Activated CD8-positive, alpha-beta memory T cell treated with anti-CD3 and anti-CD28 coated beads, Interleukin-2, amount 10 ng/mL, durations not matched to agents 7 days and 5 days (primary cell): ENCODE measurements around the gene ATG9A. TPM values are rescaled to one million over a fixed set of nuclear protein-coding genes. Genes with fewer than 3 reads are reported as not detected.

Source experiments
- ATAC-seq: fragments of 150-1000 bp; cut with Tn5 transposase; one replicate; pipeline ENCODE4 v1.10.0; 2021; ENCODE audit warnings: moderate library complexity
- CTCF ChIA-PET: fragments of 350-600 bp; sonication (Branson Sonifier 250); formaldehyde crosslinking; loops from one replicate; lab custom pipeline; 2021; ENCODE audit warnings: antibody characterized with exemption; lab: Charles Lee
- DNase-seq: peaks from one replicate; pipeline ENCODE4 v3.0.0-alpha.2; 2020
- H3K27ac Mint-ChIP-seq: one replicate; pipeline ENCODE4 v1.8.0; 2021; ENCODE audit warnings: mild to moderate bottlenecking, mixed read lengths
- H3K27me3 Mint-ChIP-seq: one replicate; pipeline ENCODE4 v1.8.0; 2021; ENCODE audit warnings: mixed read lengths
- H3K36me3 Mint-ChIP-seq: one replicate; pipeline ENCODE4 v1.8.0; 2021; ENCODE audit warnings: mild to moderate bottlenecking, mixed read lengths
- H3K4me1 Mint-ChIP-seq: one replicate; pipeline ENCODE4 v1.8.0; 2021; ENCODE audit warnings: mixed read lengths
- H3K4me3 Mint-ChIP-seq: one replicate; pipeline ENCODE4 v1.8.0; 2021; ENCODE audit warnings: mild to moderate bottlenecking, moderate library complexity, mixed read lengths
- H3K9me3 Mint-ChIP-seq: one replicate; pipeline ENCODE4 v1.8.0; 2022; ENCODE audit warnings: low read depth, mixed read lengths
- total RNA-seq, 2 experiments: library from RNA; stranded (reverse); gene quantifications; one replicate each; pipeline ENCODE4 v1.2.3, GENCODE V29; 2021

Gene ATG9A
- total RNA-seq, 2 experiments from 2014 or later, result 56.6 to 60.7 TPM

DNA sequence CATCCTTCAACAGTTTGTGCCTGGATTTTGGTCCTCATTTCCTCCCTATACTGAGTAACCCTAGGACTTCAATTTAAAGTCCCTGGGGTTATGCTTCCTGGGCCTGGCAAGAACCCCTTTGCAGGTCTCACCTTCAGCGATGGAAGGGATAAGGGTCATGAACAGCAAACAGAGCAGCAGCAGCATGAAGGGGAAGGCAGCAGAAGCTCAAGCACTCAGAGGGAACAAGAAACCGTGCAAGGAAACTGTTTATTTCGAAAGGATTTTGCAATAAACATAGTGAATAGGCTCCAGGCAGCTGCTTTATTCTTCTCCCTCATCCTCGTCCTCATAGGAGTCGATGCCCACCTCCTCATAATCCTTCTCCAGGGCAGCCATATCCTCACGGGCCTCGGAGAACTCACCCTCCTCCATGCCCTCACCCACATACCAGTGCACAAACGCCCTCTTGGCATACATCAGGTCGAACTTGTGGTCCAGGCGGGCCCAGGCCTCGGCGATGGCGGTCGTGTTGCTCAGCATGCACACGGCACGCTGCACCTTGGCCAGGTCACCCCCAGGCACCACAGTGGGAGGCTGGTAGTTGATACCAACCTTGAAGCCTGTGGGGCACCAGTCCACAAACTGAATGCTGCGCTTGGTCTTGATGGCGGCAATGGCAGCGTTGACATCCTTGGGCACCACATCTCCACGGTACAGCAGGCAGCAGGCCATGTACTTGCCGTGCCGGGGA is 20.8 kb upstream of the ATG9A start:
- no peaks in the 10 kb centered on the region for H3K9me3 Mint-ChIP-seq
- H3K36me3 Mint-ChIP-seq, result peaks cover 60% of the 10 kb centered on the region
- H3K27ac Mint-ChIP-seq, result peak overlapping the region; percentile 100
- DNase-seq (peak; percentile 44), ATAC-seq (no peak)
- H3K4me3 Mint-ChIP-seq, result peak overlapping the region; percentile 99
- CTCF ChIA-PET, result interaction anchor here (0.7 to 3.5 kb wide), 13 partner anchors 10 to 270 kb away, joined by 3 to 31 read pairs (median 5); partner anchors contain the start of genes ANKZF1, ATG9A, CNPPD1 and DNAJB2
- no peaks in the 10 kb centered on the region for H3K27me3 Mint-ChIP-seq
- H3K4me1 Mint-ChIP-seq, result peaks cover 73% of the 10 kb centered on the region

DNA sequence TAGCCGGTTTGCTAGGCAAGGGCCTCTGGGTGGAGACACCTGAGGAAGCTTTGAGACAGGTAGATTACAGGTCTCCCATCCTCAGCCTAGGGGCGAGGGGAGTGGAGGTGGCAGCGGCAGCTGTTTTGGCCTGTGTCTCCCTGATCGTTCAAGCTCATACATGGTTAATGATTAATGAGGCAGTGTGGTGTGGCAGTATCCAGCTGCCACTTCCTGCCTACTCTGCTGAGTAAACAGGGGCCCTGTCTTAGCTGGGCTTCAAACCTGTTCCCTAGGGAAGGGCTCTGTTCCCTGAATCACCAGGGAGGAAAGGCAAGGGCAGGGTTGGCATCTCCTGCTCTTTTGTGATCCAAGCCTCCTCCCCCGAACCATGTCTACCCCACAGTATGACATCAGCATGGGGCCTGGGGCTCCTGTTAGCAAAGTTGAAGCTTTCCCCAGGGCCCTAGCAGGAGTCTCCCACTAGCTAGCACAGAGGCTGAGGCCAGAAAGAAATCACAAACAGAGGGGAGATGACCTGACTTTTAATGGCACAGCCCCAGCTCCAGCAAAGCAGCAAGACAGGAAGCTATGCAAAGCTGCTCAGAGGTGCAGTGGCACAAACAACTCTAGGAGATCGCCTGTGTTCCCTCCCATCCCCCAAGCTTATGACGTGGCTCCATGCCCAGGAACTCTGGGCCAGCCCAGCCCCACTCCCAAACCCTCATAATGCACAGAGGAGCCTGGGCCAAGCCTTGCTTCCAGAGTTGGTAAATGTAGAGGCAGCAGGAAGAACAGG is 20.0 kb upstream of the ATG9A start:
- CTCF ChIA-PET, result interaction anchor here (0.7 to 3.5 kb wide), 15 partner anchors 10 to 269 kb away, joined by 3 to 31 read pairs (median 5); partner anchors contain the start of genes ANKZF1, ATG9A, CNPPD1 and DNAJB2
- DNase-seq, result peak; percentile 72
- no peaks in the 10 kb centered on the region for H3K27me3 Mint-ChIP-seq
- H3K36me3 Mint-ChIP-seq, result peaks cover 60% of the 10 kb centered on the region
- peak overlapping the region; percentile 100 for H3K27ac Mint-ChIP-seq
- H3K4me1 Mint-ChIP-seq, result peaks cover 73% of the 10 kb centered on the region
- H3K9me3 Mint-ChIP-seq, result no peaks in the 10 kb centered on the region
- peak overlapping the region; percentile 99 for H3K4me3 Mint-ChIP-seq
- no peak for ATAC-seq

DNA sequence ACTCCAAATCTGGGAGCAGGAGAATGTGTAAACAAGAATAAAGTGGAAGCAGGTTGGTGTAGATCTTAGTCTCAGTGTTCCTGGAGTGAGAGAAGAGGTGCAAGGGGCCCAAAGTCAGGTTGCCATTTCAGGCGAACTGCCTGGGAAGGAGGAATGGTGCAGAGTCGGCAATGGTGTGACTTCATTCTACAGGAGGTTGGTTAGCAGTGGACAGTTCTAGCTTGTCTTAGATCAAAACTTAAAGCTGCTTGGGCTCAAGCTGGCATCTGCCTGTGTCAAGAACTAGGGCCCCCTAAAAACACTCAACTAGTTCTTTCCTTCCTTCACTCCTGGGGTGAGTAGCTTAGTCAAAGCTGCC is 19.4 kb upstream of the ATG9A start:
- Mint-ChIP-seq H3K4me1 (peaks cover 77% of the 10 kb centered on the region), H3K9me3 (no peaks in the 10 kb centered on the region), H3K36me3 (peaks cover 60% of the 10 kb centered on the region), H3K27me3 (no peaks in the 10 kb centered on the region), H3K27ac (peak overlapping the region; percentile 100), H3K4me3 (peak overlapping the region; percentile 99)
- DNase-seq (no peak), ATAC-seq (no peak)
- CTCF ChIA-PET, result interaction anchor here (1.1 to 3.5 kb wide), 9 partner anchors 19 to 89 kb away, joined by 4 to 31 read pairs (median 7); partner anchors contain the start of genes ANKZF1, ATG9A, CNPPD1 and DNAJB2

DNA sequence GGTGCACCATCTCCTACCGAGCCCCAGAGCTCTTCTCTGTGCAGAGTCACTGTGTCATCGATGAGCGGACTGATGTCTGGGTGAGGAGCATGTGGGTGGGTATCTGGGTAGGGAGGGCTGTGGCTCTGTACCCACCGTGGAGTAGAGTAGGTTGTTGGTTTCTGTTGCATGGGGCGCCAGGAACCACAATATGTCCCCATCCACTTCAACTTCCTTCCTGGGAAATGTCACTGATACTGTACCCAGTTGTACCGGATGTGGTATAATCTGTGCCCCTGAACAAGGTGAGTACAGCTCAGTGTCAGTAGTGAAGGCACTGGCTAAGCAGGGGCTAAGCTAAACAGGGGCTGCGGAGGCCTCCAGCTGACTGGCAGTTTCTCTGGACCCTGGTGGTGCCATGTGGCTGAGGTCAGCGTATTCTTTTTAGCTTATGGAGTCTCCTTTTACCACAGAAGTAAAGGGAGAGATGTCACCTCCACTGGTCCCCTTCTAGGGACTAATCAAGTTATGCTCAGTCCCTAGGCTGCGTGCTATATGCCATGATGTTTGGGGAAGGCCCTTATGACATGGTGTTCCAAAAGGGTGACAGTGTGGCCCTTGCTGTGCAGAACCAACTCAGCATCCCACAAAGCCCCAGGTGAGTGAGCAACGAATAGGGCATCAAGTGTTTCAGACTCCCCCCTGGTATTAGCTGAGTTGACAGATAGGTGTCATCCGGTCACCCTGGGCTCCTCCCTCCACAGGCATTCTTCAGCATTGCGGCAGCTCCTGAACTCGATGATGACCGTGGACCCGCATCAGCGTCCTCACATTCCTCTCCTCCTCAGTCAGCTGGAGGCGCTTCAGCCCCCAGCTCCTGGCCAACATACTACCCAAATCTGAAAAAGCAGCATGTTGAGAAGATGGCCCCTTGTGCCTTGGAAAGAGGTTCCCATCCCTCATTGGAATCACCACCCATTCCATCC is 18.5 kb upstream of the ATG9A start:
- CTCF ChIA-PET, result interaction anchor here (0.7 to 3.5 kb wide), 12 partner anchors 9 to 88 kb away, joined by 3 to 31 read pairs (median 5); partner anchors contain the start of genes ANKZF1, ATG9A, CNPPD1 and DNAJB2
- no peaks in the 10 kb centered on the region for H3K9me3 Mint-ChIP-seq
- DNase-seq, result peak; percentile 84
- H3K4me1 Mint-ChIP-seq, result peaks cover 81% of the 10 kb centered on the region
- peak overlapping the region; percentile 99 for H3K4me3 Mint-ChIP-seq
- H3K36me3 Mint-ChIP-seq, result peaks cover 60% of the 10 kb centered on the region
- H3K27me3 Mint-ChIP-seq, result no peaks in the 10 kb centered on the region
- H3K27ac Mint-ChIP-seq, result peak overlapping the region; percentile 100
- ATAC-seq, result peak; percentile 38

DNA sequence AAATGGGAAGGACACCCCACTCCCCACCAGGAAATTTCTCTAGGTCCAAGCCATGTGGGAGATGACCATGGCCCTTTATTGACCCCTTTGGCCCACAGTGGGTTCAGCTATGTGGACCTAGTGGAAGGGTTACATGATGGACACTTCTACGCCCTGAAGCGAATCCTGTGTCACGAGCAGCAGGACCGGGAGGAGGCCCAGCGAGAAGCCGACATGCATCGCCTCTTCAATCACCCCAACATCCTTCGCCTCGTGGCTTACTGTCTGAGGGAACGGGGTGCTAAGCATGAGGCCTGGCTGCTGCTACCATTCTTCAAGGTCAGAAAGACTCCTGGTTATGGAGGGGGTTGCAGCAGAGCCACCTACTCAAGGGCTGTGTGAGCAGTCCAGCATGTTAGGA is 17.1 kb upstream of the ATG9A start:
- Mint-ChIP-seq H3K36me3 (peaks cover 50% of the 10 kb centered on the region), H3K4me1 (peaks cover 74% of the 10 kb centered on the region), H3K27ac (peak overlapping the region; percentile 100), H3K27me3 (no peaks in the 10 kb centered on the region), H3K9me3 (no peaks in the 10 kb centered on the region), H3K4me3 (peak overlapping the region; percentile 99)
- CTCF ChIA-PET, result interaction anchor here (2.7 kb wide), 2 partner anchors 8 to 48 kb away, joined by 19 to 25 read pairs; partner anchors contain the start of gene TUBA4A
- ATAC-seq (no peak), DNase-seq (peak; percentile 43)

DNA sequence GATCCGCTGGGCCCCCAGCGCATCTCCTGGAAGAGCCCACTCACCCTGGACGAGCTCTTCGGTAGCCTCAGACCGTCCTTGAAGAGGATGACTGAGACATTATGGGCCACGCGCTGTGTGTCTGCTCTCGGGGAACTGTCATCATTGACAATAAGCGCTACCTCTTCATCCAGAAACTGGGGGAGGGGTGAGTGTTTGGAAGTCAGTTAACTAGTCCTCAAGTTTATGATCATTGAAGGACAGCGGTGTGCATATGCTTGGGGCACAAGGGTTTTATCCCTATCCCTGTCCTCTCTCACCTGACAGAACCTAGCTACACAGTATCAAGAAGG is 16.4 kb upstream of the ATG9A start:
- Mint-ChIP-seq H3K4me3 (peak overlapping the region; percentile 99), H3K27me3 (no peaks in the 10 kb centered on the region), H3K36me3 (peaks cover 43% of the 10 kb centered on the region), H3K27ac (peak overlapping the region; percentile 100), H3K9me3 (no peaks in the 10 kb centered on the region), H3K4me1 (peaks cover 67% of the 10 kb centered on the region)
- DNase-seq (peak; percentile 48), ATAC-seq (no peak)
- CTCF ChIA-PET, result interaction anchor here (1.2 to 2.7 kb wide), 9 partner anchors 9 to 142 kb away, joined by 3 to 25 read pairs (median 9); partner anchors contain the start of genes ANKZF1, ATG9A, DNAJB2 and DNPEP

DNA sequence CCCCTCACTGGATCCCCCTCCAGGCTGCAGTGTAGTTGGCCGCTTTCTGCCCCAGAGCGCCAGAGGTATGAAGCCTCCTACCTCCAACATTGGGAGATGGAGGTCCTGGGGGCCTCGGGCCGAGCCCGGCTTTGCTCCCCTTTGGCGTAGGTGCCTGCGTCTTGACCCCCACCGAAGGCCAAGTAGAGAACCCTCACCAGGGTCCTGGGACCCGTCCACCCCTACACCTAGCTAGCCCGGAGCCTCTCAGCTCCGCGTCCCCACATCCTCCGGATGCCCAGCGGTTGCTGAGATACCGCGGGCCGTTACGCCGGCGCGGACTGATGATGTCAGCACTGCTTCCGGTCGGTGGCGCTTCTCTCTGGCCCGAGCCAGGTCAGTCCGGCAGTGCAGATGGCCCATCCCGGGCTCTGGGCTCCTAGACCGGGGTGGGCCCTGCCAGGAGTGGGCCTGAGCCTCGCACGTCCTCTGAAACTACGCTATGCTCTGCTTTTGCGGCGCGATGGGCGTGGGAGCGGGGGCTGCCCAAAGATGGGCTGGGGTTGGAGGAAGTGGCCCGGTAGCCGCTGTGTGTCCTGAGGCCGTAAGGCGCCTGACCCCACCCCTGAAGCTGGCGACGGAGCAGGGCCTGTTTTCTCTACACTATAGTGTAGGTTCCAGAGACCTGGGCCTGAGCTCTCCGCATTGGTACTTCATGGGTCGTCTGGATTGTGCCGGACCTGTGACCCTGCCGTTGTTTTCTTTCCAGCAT is 15.9 kb upstream of the ATG9A start, which contains the start of the genes GLB1L and STK16:
GLB1L (minus strand) TSS at position 297 of the 751 bp plus-strand sequence. CDS start 1,871 bp downstream, outside the sequence.
STK16 (plus strand) TSS at position 332 of the 751 bp plus-strand sequence. CDS start 521 bp downstream, outside the sequence.
- CTCF ChIA-PET, result interaction anchor here (0.7 to 2.7 kb wide), 16 partner anchors 9 to 348 kb away, joined by 3 to 25 read pairs (median 6); partner anchors contain the start of genes ANKZF1, ATG9A, DNAJB2 and DNPEP
- ATAC-seq, result peak; percentile 75
- Mint-ChIP-seq H3K4me1 (peaks cover 61% of the 10 kb centered on the region), H3K36me3 (peaks cover 38% of the 10 kb centered on the region), H3K27ac (peak within 1 kb of the TSS; percentile 100), H3K27me3 (no peaks in the 10 kb centered on the region), H3K9me3 (no peaks in the 10 kb centered on the region), H3K4me3 (peak within 1 kb of the TSS; percentile 99)
- DNase-seq, result peak; percentile 94

DNA sequence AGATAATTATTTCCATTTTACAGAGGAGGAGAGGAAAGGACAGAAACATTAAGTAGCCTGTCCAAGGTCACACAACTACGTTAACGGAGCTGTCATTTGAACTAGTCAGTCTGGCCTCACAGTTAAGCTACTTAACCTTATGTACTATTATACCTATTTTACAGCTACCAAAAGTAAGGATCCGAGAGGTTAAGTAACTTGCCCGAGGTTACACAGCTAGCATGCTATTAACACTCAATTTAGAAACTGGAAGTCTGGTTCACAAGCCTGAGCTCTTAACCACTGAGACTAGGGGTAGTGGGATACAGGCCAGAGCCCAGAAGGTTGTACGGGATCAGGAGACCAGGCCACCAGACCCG is 15.3 kb upstream of the ATG9A start:
- H3K4me1 Mint-ChIP-seq, result peaks cover 56% of the 10 kb centered on the region
- peaks cover 32% of the 10 kb centered on the region for H3K36me3 Mint-ChIP-seq
- H3K27me3 Mint-ChIP-seq, result no peaks in the 10 kb centered on the region
- peak overlapping the region; percentile 100 for H3K27ac Mint-ChIP-seq
- H3K9me3 Mint-ChIP-seq, result no peaks in the 10 kb centered on the region
- CTCF ChIA-PET, result interaction anchor here (0.7 to 2.7 kb wide), 15 partner anchors 10 to 347 kb away, joined by 3 to 25 read pairs (median 6); partner anchors contain the start of genes ANKZF1, ATG9A, DNAJB2 and NHEJ1
- DNase-seq (no peak), ATAC-seq (no peak)
- H3K4me3 Mint-ChIP-seq, result peak overlapping the region; percentile 99

DNA sequence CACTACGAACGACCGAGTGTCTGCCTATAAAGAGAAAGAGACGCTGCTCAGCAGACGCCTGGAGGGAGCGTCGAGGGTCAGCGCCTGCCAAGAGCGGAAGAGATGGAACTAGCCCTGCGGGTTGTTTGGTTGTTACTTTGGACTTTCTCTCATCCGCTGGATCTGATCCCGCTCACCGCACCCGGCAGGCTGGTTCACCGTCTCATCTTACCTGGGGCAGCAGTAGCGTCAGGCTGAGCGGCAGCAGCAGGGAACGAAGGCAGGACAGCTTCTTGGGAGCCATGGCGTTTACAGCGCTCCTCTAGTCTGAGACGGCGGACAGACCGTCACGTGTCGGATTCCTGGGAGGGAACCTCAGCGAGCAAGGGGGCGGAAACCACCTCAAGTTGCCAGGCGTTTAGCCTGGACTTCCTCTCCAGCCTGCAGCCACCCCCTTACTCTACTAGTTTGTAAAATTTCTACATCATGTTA is 13.9 kb upstream of the ATG9A start:
- Mint-ChIP-seq H3K36me3 (peaks cover 19% of the 10 kb centered on the region), H3K4me1 (peaks cover 42% of the 10 kb centered on the region), H3K4me3 (no peak overlapping the region), H3K27ac (no peak overlapping the region), H3K9me3 (no peaks in the 10 kb centered on the region), H3K27me3 (no peaks in the 10 kb centered on the region)
- DNase-seq (no peak), ATAC-seq (no peak)
- CTCF ChIA-PET, result no interaction called here

DNA sequence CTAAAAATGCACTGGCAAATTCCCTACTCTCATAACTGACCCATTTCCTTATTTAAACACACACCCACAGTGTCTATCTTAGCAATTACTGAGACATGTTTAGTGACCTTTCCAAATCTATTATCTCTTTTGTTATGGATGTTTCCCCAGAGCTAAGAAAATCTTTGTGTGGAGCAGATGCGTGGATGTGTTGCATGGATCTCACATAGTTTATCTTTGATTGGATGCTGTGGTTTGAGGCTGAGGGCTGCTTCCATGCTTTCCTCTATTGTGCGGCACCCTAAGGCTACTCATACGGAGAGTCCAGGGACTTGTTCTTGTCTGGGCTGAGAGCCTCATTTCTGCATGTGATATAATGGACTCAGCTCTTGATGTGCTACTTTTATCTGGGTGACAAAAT is 4.9 kb upstream of the ATG9A start:
- H3K36me3 Mint-ChIP-seq, result peaks cover 54% of the 10 kb centered on the region
- ATAC-seq, result no peak

DNA sequence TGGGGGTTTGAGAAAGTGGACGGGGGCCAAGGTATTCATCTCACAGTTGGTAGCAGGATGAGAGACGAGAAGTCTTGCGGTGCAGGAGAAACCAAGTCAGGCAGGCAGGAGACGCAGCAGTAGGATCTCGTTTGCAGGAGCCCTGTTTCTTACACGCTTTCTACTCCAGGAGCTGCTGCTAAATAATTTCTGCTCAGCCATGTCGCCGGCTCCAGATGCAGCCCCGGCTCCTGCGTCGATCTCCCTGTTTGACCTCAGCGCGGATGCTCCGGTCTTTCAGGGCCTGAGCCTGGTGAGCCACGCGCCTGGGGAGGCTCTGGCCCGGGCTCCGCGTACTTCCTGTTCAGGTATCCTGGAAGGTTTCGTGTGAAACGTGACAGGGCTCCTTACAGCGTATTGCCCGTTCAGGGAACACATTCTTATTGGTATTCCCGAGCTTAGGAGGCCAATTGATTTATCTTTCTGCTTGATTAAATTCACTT is 664 bp upstream of the ATG9A start:
- CTCF ChIA-PET, result interaction anchor here (0.7 to 3.3 kb wide), 17 partner anchors 9 to 70 kb away, joined by 3 to 24 read pairs (median 8); partner anchors contain the start of genes ABCB6, GLB1L, NHEJ1 and STK16
- peak overlapping the region; percentile 98 for H3K4me3 Mint-ChIP-seq
- DNase-seq (peak; percentile 73), ATAC-seq (peak; percentile 14)
- H3K9me3 Mint-ChIP-seq, result no peaks in the 10 kb centered on the region
- H3K36me3 Mint-ChIP-seq, result peaks cover 51% of the 10 kb centered on the region
- H3K27me3 Mint-ChIP-seq, result no peaks in the 10 kb centered on the region
- peaks cover 63% of the 10 kb centered on the region for H3K4me1 Mint-ChIP-seq
- H3K27ac Mint-ChIP-seq, result peak overlapping the region; percentile 95

More for the DNA sequence above, 4.9 kb upstream of the ATG9A start:
- no peaks in the 10 kb centered on the region for H3K27me3 Mint-ChIP-seq
- CTCF ChIA-PET, result interaction anchor here (0.8 kb wide), 1 partner anchor 20 kb away, joined by 3 read pairs; no protein-coding TSS in a partner anchor
- H3K27ac Mint-ChIP-seq, result no peak overlapping the region
- no peaks in the 10 kb centered on the region for H3K9me3 Mint-ChIP-seq
- no peak for DNase-seq
- no peak overlapping the region for H3K4me3 Mint-ChIP-seq
- H3K4me1 Mint-ChIP-seq, result peaks cover 33% of the 10 kb centered on the region
